GM21723 (cell line): ENCODE measurements around the gene B4GALT6.

Experiments used
- ATAC-seq: cut with Tn5 transposase; IDR thresholded peaks from one replicate; pipeline ENCODE4 v1.9.1; 2021; ENCODE audit warnings: mild to moderate bottlenecking, moderate library complexity; ENCODE audit not compliant: unreplicated experiment

The B4GALT6 gene

GRCh38 chr18:31661965-31662364 is 22.4 kb downstream of the B4GALT6 start:
- ATAC-seq: no peak

GRCh38 chr18:31660763-31661162 is 23.6 kb downstream of the B4GALT6 start:
- ATAC-seq: no peak

- ATAC-seq: no peak
Observed at GRCh38 chr18:31659576-31660177, 24.7 kb downstream of the B4GALT6 start.

- ATAC-seq: peak; percentile 81
Observed at GRCh38 chr18:31658670-31659575, 25.5 kb downstream of the B4GALT6 start.

GRCh38 chr18:31657823-31658669 is 26.3 kb downstream of the B4GALT6 start:
- ATAC-seq: peak; percentile 75

- no peak for ATAC-seq
Observed at GRCh38 chr18:31656754-31657153, 27.6 kb downstream of the B4GALT6 start.

- ATAC-seq: no peak
Observed at GRCh38 chr18:31655354-31655753, 29.0 kb downstream of the B4GALT6 start.

GRCh38 chr18:31652877-31653276 is 31.5 kb downstream of the B4GALT6 start:
- no peak for ATAC-seq

GRCh38 chr18:31652357-31652756 is 32.0 kb downstream of the B4GALT6 start:
- ATAC-seq: no peak

- no peak for ATAC-seq
Observed at GRCh38 chr18:31651369-31651768, 33.0 kb downstream of the B4GALT6 start.

- peak; percentile 56 for ATAC-seq
Observed at GRCh38 chr18:31649978-31650719, 34.2 kb downstream of the B4GALT6 start.

- ATAC-seq: no peak
Observed at GRCh38 chr18:31649449-31649848, 34.9 kb downstream of the B4GALT6 start.

- peak; percentile 68 for ATAC-seq
Observed at GRCh38 chr18:31648966-31649429, 35.4 kb downstream of the B4GALT6 start.

GRCh38 chr18:31648458-31648857 is 35.9 kb downstream of the B4GALT6 start:
- no peak for ATAC-seq

- no peak for ATAC-seq
Observed at GRCh38 chr18:31647127-31647753, 37.1 kb downstream of the B4GALT6 start.

- ATAC-seq: peak; percentile 23
Observed at GRCh38 chr18:31646332-31647126, 37.9 kb downstream of the B4GALT6 start.

GRCh38 chr18:31645411-31645810 is 39.0 kb downstream of the B4GALT6 start:
- no peak for ATAC-seq

- no peak for ATAC-seq
Observed at GRCh38 chr18:31643003-31643402, 41.4 kb downstream of the B4GALT6 start.

- no peak for ATAC-seq
Observed at GRCh38 chr18:31637445-31637844, 46.9 kb downstream of the B4GALT6 start.
